ENCODE results near the gene INHBB. TPM values are rescaled to one million over a fixed set of nuclear protein-coding genes. Genes with fewer than 3 reads are reported as not detected.

The INHBB gene
- total RNA-seq, 4 donors from 2014 or later: 0.31 to 8.4 (median 3.4) TPM

- ATAC-seq: no peak
- no peaks in the 10 kb centered on the region for H3K9me3 ChIP-seq
- peaks cover 72% of the 10 kb centered on the region for H3K27me3 ChIP-seq
- WGBS, 2 donors (ENCODE audit: low coverage in 1 of 2): 66 to 75% methylated on average over 9 to 10 of the region's 17 CpGs
- peaks cover 0 to 26% (median 16%) of the 10 kb centered on the region in 3 donors for H3K4me1 ChIP-seq
- TF ChIP-seq EP300 (IDR thresholded peaks at IDR 0.05): no peak
- no peak for TF ChIP-seq POLR2AphosphoS5 (IDR thresholded peaks at IDR 0.05)
- no peak for TF ChIP-seq CTCF (IDR thresholded peaks at IDR 0.05)
- no peak for TF ChIP-seq POLR2A (IDR thresholded peaks at IDR 0.05)
- H3K36me3 ChIP-seq: no peaks in the 10 kb centered on the region
- H3K4me3 ChIP-seq: no peak overlapping the region
- no peak overlapping the region for H3K27ac ChIP-seq
Observed at GRCh38 chr2:120350080-120350479, 4.1 kb downstream of the INHBB start.

- Histone ChIP-seq H3K4me3 (no peak overlapping the region), H3K36me3 (no peaks in the 10 kb centered on the region), H3K4me1 (peaks cover 0 to 19% (median 16%) of the 10 kb centered on the region in 3 donors), H3K27ac (no peak overlapping the region), H3K9me3 (no peaks in the 10 kb centered on the region), H3K27me3 (peaks cover 68% of the 10 kb centered on the region)
- ATAC-seq: no peak
- 87 to 91% methylated on average over 14 to 16 of the region's 23 CpGs for WGBS, 2 donors (ENCODE audit: low coverage in 1 of 2)
- no peak for TF ChIP-seq EP300 (IDR thresholded peaks at IDR 0.05)
- TF ChIP-seq CTCF (IDR thresholded peaks at IDR 0.05): no peak
- no peak for TF ChIP-seq POLR2A (IDR thresholded peaks at IDR 0.05)
- TF ChIP-seq POLR2AphosphoS5 (IDR thresholded peaks at IDR 0.05): no peak
Observed at GRCh38 chr2:120350801-120351320, 4.9 kb downstream of the INHBB start.

- no peak for TF ChIP-seq CTCF (IDR thresholded peaks at IDR 0.05)
- TF ChIP-seq POLR2A (IDR thresholded peaks at IDR 0.05): no peak
- TF ChIP-seq EP300 (IDR thresholded peaks at IDR 0.05): no peak
- TF ChIP-seq POLR2AphosphoS5 (IDR thresholded peaks at IDR 0.05): no peak
- Histone ChIP-seq H3K27me3 (peaks cover 63% of the 10 kb centered on the region), H3K4me1 (no peaks in the 10 kb centered on the region), H3K36me3 (no peaks in the 10 kb centered on the region), H3K27ac (no peak overlapping the region), H3K9me3 (no peaks in the 10 kb centered on the region), H3K4me3 (no peak overlapping the region)
- ATAC-seq: no peak
- 73 to 88% methylated on average over 3 to 9 of the region's 15 CpGs for WGBS, 2 donors (ENCODE audit: low coverage in 1 of 2)
Observed at GRCh38 chr2:120352696-120353590, 7.0 kb downstream of the INHBB start.

- no peak for TF ChIP-seq EP300 (IDR thresholded peaks at IDR 0.05)
- no peak for TF ChIP-seq POLR2AphosphoS5 (IDR thresholded peaks at IDR 0.05)
- no peak for TF ChIP-seq CTCF (IDR thresholded peaks at IDR 0.05)
- TF ChIP-seq POLR2A (IDR thresholded peaks at IDR 0.05): no peak
- no peaks in the 10 kb centered on the region for H3K36me3 ChIP-seq
- no peaks in the 10 kb centered on the region for H3K4me1 ChIP-seq
- ATAC-seq: no peak
- no peak overlapping the region for H3K27ac ChIP-seq
- no peaks in the 10 kb centered on the region for H3K9me3 ChIP-seq
- H3K4me3 ChIP-seq: no peak overlapping the region
- peaks cover 59% of the 10 kb centered on the region for H3K27me3 ChIP-seq
- 94% methylated on average over 3 of the region's 5 CpGs; no CpG with 5 or more reads in 1 of the 2 donors for WGBS, 2 donors (ENCODE audit: low coverage in 1 of 2)
Observed at GRCh38 chr2:120353591-120353898, 7.6 kb downstream of the INHBB start.

GRCh38 chr2:120353931-120354330 is 8.0 kb downstream of the INHBB start:
- H3K4me1 ChIP-seq: no peaks in the 10 kb centered on the region
- H3K27me3 ChIP-seq: peaks cover 55% of the 10 kb centered on the region
- H3K36me3 ChIP-seq: no peaks in the 10 kb centered on the region
- ATAC-seq: no peak
- WGBS, 2 donors (ENCODE audit: low coverage in 1 of 2): no CpG with 5 or more reads among the region's 10 CpGs
- H3K9me3 ChIP-seq: no peaks in the 10 kb centered on the region
- TF ChIP-seq EP300 (IDR thresholded peaks at IDR 0.05) (no peak), POLR2A (IDR thresholded peaks at IDR 0.05) (no peak), POLR2AphosphoS5 (IDR thresholded peaks at IDR 0.05) (no peak), CTCF (IDR thresholded peaks at IDR 0.05) (no peak)
- H3K27ac ChIP-seq: no peak overlapping the region
- H3K4me3 ChIP-seq: no peak overlapping the region
